Urinary bladder (tissue), 4 donors: ENCODE results near the gene EHBP1. TPM values are rescaled to one million over a fixed set of nuclear protein-coding genes. Genes with fewer than 3 reads are reported as not detected.
"Not testable (repeated sequence)": the region's sequence is repeated elsewhere in the genome, so short reads cannot be mapped to it uniquely, and the experiment has no call there.

Experiments used
- DNase-seq: peaks from one replicate; pipeline ENCODE4 v3.0.0-alpha.2; 2015; ENCODE audit errors: extremely low spot score
- H3K27ac ChIP-seq: one replicate; pipeline ENCODE4 v1.5.1; 2013; ENCODE audit warnings: low read depth, mild to moderate bottlenecking, moderate library complexity
- H3K36me3 ChIP-seq: one replicate; pipeline ENCODE4 v1.6.1; 2013; ENCODE audit warnings: mild to moderate bottlenecking, moderate library complexity; ENCODE audit not compliant: insufficient read depth
- H3K4me1 ChIP-seq: one replicate; pipeline ENCODE4 v1.6.1; 2013; ENCODE audit warnings: mild to moderate bottlenecking, moderate library complexity; ENCODE audit not compliant: insufficient read depth
- H3K4me3 ChIP-seq: one replicate; pipeline ENCODE4 v1.5.1; 2013; ENCODE audit warnings: low read depth, low read length
- WGBS: extraction: QIAGEN DNeasy Blood & Tissue Kit; methylation state at CpG from one replicate; pipeline ENCODE4 v1.1.7; 2013; 5-methylcytosine and 5-hydroxymethylcytosine counted together
- polyA plus RNA-seq: library from polyadenylated mRNA; stranded (reverse); fragments of 200-250 nt; gene quantifications from one replicate; pipeline ENCODE4 v1.2.3, GENCODE V29; 2013
- total RNA-seq: library from RNA; depleted of rRNA; stranded (reverse); fragments of >200 nt; gene quantifications from one replicate; pipeline ENCODE4 v1.2.3, GENCODE V29; 2014
- donor health status: healthy with polysubstance abuse.
- donor health status: healthy.

The EHBP1 gene
- total and polyA plus RNA-seq, 2 donors: 41.0 to 145 TPM

DNA sequence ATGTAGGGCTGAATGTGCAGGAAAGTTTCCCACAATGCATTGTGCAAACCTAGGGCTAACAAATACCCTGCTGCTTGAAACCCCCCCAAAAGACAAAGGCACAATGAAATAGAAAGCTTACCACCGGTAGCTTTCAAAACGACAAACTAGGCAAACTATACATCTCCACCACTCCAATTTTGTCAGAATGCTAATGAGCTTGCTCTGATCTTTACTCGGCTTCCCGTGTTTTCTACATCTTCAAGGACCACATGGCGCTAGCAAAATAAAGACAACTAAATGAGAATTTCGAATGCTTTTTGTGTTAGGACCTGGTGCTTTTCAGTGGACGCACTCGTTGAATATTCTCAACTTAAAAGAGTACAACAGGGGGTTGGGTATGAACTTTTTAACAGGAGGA lies 307.9 kb downstream of the EHBP1 start:
- no peaks in the 10 kb centered on the region for H3K4me1 ChIP-seq
- no peak for DNase-seq
- H3K4me3 ChIP-seq: no peak overlapping the region
- no peak overlapping the region for H3K27ac ChIP-seq
- WGBS: 89% methylated on average over 8 of the region's 8 CpGs
- H3K36me3 ChIP-seq: no peaks in the 10 kb centered on the region

- 98% methylated on average over 3 of the region's 3 CpGs for WGBS
- Histone ChIP-seq H3K4me3 (no peak overlapping the region), H3K27ac (no peak overlapping the region), H3K36me3 (no peaks in the 10 kb centered on the region), H3K4me1 (no peaks in the 10 kb centered on the region)
- no peak for DNase-seq
Measured at GRCh38 chr2:63015389-63015788, 309.9 kb downstream of the EHBP1 start.

DNA sequence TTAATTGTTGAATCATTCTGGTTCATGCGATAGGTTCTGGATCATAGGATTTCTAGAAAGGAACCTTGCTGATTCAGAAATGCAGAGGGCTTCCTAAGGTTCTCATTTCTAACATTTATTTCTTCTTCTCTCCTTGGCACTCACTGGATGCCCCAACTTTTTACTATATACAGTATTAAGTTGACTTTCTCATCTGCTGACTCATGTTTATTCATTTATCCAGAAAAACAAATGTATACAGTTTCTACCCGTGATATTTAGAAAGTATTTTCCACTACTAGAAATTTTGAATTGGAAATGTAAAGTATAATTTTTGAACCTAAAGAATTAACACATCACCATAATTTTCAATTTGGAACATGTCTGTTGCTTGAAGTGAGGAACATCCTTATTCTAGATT lies 312.9 kb downstream of the EHBP1 start:
- Histone ChIP-seq H3K4me3 (no peak overlapping the region), H3K36me3 (no peaks in the 10 kb centered on the region)
- WGBS: 91% methylated on average over 2 of the region's 2 CpGs

GRCh38 chr2:63019686-63020085 lies 314.2 kb downstream of the EHBP1 start:
- H3K36me3 ChIP-seq, DNase-seq, H3K4me1 ChIP-seq, H3K4me3 ChIP-seq, H3K27ac ChIP-seq: not testable (repeated sequence)
- WGBS: 95% methylated on average over 8 of the region's 8 CpGs

More for the DNA sequence above, 312.9 kb downstream of the EHBP1 start:
- Histone ChIP-seq H3K27ac (no peak overlapping the region), H3K4me1 (no peaks in the 10 kb centered on the region)
- DNase-seq: no peak

DNA sequence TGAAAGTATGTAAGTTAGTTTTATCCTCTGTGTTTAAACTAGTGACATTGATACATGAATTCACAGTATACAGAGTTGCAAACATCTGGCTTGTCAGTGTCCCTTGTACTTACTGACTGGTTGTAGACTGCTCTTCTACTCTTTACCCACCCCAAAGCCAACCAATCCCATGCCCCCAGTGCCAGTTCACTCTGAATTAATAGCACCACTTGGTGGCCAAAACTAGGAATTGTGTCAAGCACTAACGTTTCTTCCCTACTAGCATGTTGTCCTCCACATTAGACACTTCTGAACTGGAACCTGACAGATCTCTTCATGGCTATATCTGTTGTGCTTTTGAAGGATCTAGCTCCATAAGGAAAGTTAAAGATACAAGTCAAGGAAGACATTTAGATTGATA lies 317.9 kb downstream of the EHBP1 start:
- Histone ChIP-seq H3K4me3 (no peak overlapping the region), H3K27ac (no peak overlapping the region), H3K36me3 (no peaks in the 10 kb centered on the region), H3K4me1 (no peaks in the 10 kb centered on the region)
- 0% methylated on average over 1 of the region's 1 CpG for WGBS
- DNase-seq: no peak

- no peak overlapping the region for H3K4me3 ChIP-seq
- H3K36me3 ChIP-seq: no peaks in the 10 kb centered on the region
- WGBS: 89% methylated on average over 2 of the region's 2 CpGs
- DNase-seq: no peak
- H3K4me1 ChIP-seq: no peaks in the 10 kb centered on the region
- H3K27ac ChIP-seq: no peak overlapping the region
Measured at GRCh38 chr2:63027220-63027619, 321.7 kb downstream of the EHBP1 start.

DNA sequence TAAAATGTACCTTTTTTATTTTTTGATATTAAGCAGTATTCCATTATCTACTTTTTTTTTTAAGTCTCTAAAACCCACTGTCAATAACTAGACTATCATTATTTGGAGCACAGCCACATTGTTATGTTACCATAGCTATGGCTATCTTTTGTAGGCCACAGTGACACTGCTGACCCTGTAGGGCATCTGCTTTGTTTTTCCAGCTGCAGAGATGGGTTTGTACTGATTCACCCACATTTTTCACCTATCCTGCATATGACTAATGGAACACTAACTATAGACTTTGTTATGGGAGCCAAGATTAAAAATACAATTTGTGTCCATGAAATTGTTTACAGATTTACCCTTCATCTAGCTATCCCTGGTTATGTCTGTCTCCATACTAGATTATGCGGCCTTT lies 323.5 kb downstream of the EHBP1 start:
- Histone ChIP-seq H3K4me1 (no peaks in the 10 kb centered on the region), H3K27ac (no peak overlapping the region), H3K4me3 (no peak overlapping the region), H3K36me3 (no peaks in the 10 kb centered on the region)
- DNase-seq: no peak
- WGBS: 99% methylated on average over 1 of the region's 1 CpG

- 93% methylated on average over 4 of the region's 4 CpGs for WGBS
- Histone ChIP-seq H3K4me1 (no peaks in the 10 kb centered on the region), H3K4me3 (no peak overlapping the region), H3K36me3 (no peaks in the 10 kb centered on the region), H3K27ac (no peak overlapping the region)
- DNase-seq: no peak
Measured at GRCh38 chr2:63034526-63034925, 329.0 kb downstream of the EHBP1 start.

- Histone ChIP-seq H3K27ac (no peak overlapping the region), H3K4me3 (no peak overlapping the region), H3K4me1 (no peaks in the 10 kb centered on the region), H3K36me3 (no peaks in the 10 kb centered on the region)
- no peak for DNase-seq
- WGBS: 94% methylated on average over 2 of the region's 2 CpGs
Measured at GRCh38 chr2:63035169-63035568, 329.7 kb downstream of the EHBP1 start.

DNA sequence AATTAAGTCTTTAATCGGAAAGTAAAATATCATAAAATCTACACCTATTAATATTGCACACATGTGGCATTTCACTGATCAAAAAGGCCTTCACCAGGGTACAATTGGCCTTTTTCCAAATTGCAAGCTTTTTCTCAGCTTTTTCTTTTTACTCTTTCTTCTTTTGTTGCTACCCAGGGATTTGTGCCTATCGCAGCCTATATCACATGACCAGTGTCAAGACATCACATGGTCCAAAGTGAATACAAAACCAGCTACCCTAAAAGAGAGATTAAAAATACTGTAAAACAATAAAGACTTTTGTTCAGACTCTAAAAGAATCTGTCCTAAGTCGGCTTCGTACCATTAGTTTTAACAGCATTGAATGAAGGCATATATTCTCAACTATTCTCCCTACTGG lies 330.1 kb downstream of the EHBP1 start:
- Histone ChIP-seq H3K4me3 (no peak overlapping the region), H3K36me3 (no peaks in the 10 kb centered on the region), H3K27ac (no peak overlapping the region), H3K4me1 (no peaks in the 10 kb centered on the region)
- DNase-seq: no peak
- WGBS: 94% methylated on average over 4 of the region's 4 CpGs

GRCh38 chr2:63038034-63038433 lies 332.5 kb downstream of the EHBP1 start:
- H3K4me3 ChIP-seq: no peak overlapping the region
- H3K27ac ChIP-seq: no peak overlapping the region
- no peaks in the 10 kb centered on the region for H3K36me3 ChIP-seq
- 94% methylated on average over 4 of the region's 4 CpGs for WGBS
- DNase-seq: no peak
- H3K4me1 ChIP-seq: no peaks in the 10 kb centered on the region

DNA sequence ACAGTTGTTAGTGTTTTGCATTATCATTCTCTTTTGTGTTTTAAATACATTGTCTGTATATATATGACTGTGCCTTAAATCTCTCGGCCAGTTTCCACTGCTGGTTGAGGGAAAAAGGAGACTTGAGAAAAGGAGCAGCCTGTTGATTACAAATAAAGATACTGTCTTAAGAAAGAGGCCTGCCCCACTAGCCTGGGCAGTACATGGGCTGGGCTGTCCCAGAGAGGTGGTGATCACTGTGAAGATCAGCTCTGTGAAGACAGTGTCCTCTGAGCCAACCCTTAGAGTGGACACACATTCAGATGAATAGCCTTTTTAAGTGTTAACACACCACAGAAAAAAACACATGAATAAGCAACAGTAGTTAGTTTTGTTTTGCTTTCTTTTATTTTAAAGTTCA lies 335.1 kb downstream of the EHBP1 start:
- no peak overlapping the region for H3K27ac ChIP-seq
- H3K4me1 ChIP-seq: no peaks in the 10 kb centered on the region
- no peak for DNase-seq
- 93% methylated on average over 1 of the region's 1 CpG for WGBS
- H3K36me3 ChIP-seq: no peaks in the 10 kb centered on the region
- no peak overlapping the region for H3K4me3 ChIP-seq

- no peak overlapping the region for H3K4me3 ChIP-seq
- no peak overlapping the region for H3K27ac ChIP-seq
- H3K36me3 ChIP-seq: peaks cover 2% of the 10 kb centered on the region
- 97% methylated on average over 1 of the region's 1 CpG for WGBS
- no peak for DNase-seq
- no peaks in the 10 kb centered on the region for H3K4me1 ChIP-seq
Measured at GRCh38 chr2:63041592-63041991, 336.1 kb downstream of the EHBP1 start.

GRCh38 chr2:63044362-63045327 lies 339.1 kb downstream of the EHBP1 start:
- Histone ChIP-seq H3K36me3 (peaks cover 2% of the 10 kb centered on the region), H3K4me3 (no peak overlapping the region), H3K27ac (no peak overlapping the region), H3K4me1 (no peaks in the 10 kb centered on the region)
- WGBS: 94% methylated on average over 36 of the region's 36 CpGs
- no peak for DNase-seq
